Fibroblast of skin of right quadriceps (primary cell): ENCODE measurements around the gene CDK2AP2.
A peak's percentile ranks its signal among the peaks of the same experiment; 100 is the strongest.

Source experiments
- DNase-seq: peaks from one replicate; pipeline ENCODE4 v3.0.0-alpha.2; 2013

Gene CDK2AP2

GRCh38 chr11:67464411-67465188 lies 43.4 kb downstream of the CDK2AP2 start:
- peak; percentile 72 for DNase-seq

- DNase-seq: no peak
Measured at GRCh38 chr11:67463680-67464410, 44.1 kb downstream of the CDK2AP2 start.

- no peak for DNase-seq
Measured at GRCh38 chr11:67463186-67463585, 44.8 kb downstream of the CDK2AP2 start.

- no peak for DNase-seq
Measured at GRCh38 chr11:67458266-67458665, 49.7 kb downstream of the CDK2AP2 start.

GRCh38 chr11:67457453-67457852 lies 50.5 kb downstream of the CDK2AP2 start:
- no peak for DNase-seq
